H1 (cell line): Measurements from ENCODE around the gene ZNF57. TPM values are rescaled to one million over a fixed set of nuclear protein-coding genes. Genes with fewer than 3 reads are reported as not detected.

Source experiments
- BCL11A ChIP-seq, 2 experiments: IDR thresholded peaks; one replicate each; pipeline ENCODE4 v1.6.1; 2011; ENCODE audit warnings: low read depth in 2 of 2, low read length in 2 of 2, mild to moderate bottlenecking in 2 of 2
- BRCA1 ChIP-seq: IDR thresholded peaks from 2 replicates; pipeline ENCODE4 v1.6.1; 2012; ENCODE audit warnings: low read depth, low read length, improper control_type of control experiment
- CHD7 ChIP-seq: fragments of 300-600 bp; sonication (generic); IDR thresholded peaks from 2 replicates; pipeline ENCODE4 v1.7.1; 2012; ENCODE audit warnings: low read length, moderate library complexity, mild to moderate bottlenecking, inconsistent platforms; ENCODE audit not compliant: insufficient replicate concordance
- RFX5 ChIP-seq: IDR thresholded peaks from 2 replicates; pipeline ENCODE4 v1.6.1; 2011; ENCODE audit warnings: low read depth, low read length, improper control_type of control experiment, borderline replicate concordance
- polyA plus RNA-seq, 7 experiments: library from polyadenylated mRNA; depleted of rRNA in 3 of 7; stranded (reverse) in 5 of 7; unstranded in 2 of 7; fragments of >200 nt in 5 of 7; fragments of 200-250 nt in 2 of 7; gene quantifications; 1 replicate in 5 of 7; 2 replicates in 1 of 7; 4 replicates in 1 of 7; pipeline versions ENCODE4 v1.2.1 to v1.2.3, GENCODE V29; 2011 to 2013; ENCODE audit warnings: missing spikeins in 2 of 7, mixed read lengths in 2 of 7
- total RNA-seq: library from RNA; stranded (reverse); fragmentation: NEBNext Ultra II Directional; extraction: Animal tissue kit (Norgen Biotek cat#: 25700); gene quantifications from 2 replicates; pipeline ENCODE4 v1.2.1, GENCODE V29; 2021

ZNF57 gene
- total and polyA plus RNA-seq, 2 of the 8 experiments (the other 6 are each of a cell fraction or from before 2014, with no cell fraction given): 4.9 to 8.9 TPM

GRCh38 chr19:2967972-2968371 lies 67.2 kb downstream of the ZNF57 start (continued):
- no peak for TF ChIP-seq CHD7
- TF ChIP-seq BRCA1: no peak
- TF ChIP-seq RFX5: no peak
- TF ChIP-seq BCL11A (IDR thresholded peaks at IDR 0.05; ENCODE audit: low read depth in 2 of 2, low read length in 2 of 2): no peak
